ENCODE data around the gene RAB6B.

The RAB6B gene

GRCh38 chr3:133865136-133865855, 30.4 kb downstream of the RAB6B start:
- DNase-seq (ENCODE audit: low read depth), result no peak
- H3K4me3 ChIP-seq (ENCODE audit: low read length), result no peak overlapping the region
- TF ChIP-seq CTCF (IDR thresholded peaks at IDR 0.05; ENCODE audit: insufficient read depth, low read depth, low read length, missing control alignments), result peak; percentile 19

- no peak for TF ChIP-seq CTCF (IDR thresholded peaks at IDR 0.05; ENCODE audit: insufficient read depth, low read depth, low read length, missing control alignments)
- DNase-seq (ENCODE audit: low read depth), result no peak
- H3K4me3 ChIP-seq (ENCODE audit: low read length), result no peak overlapping the region
Observed at GRCh38 chr3:133864616-133865015, 31.1 kb downstream of the RAB6B start.

- H3K4me3 ChIP-seq (ENCODE audit: low read length), result no peak overlapping the region
- DNase-seq (ENCODE audit: low read depth), result no peak
- TF ChIP-seq CTCF (IDR thresholded peaks at IDR 0.05; ENCODE audit: insufficient read depth, low read depth, low read length, missing control alignments), result no peak
Observed at GRCh38 chr3:133863911-133864310, 31.8 kb downstream of the RAB6B start.

GRCh38 chr3:133862161-133862560, 33.5 kb downstream of the RAB6B start:
- DNase-seq (ENCODE audit: low read depth), result no peak
- H3K4me3 ChIP-seq (ENCODE audit: low read length), result no peak overlapping the region
- no peak for TF ChIP-seq CTCF (IDR thresholded peaks at IDR 0.05; ENCODE audit: insufficient read depth, low read depth, low read length, missing control alignments)

- no peak overlapping the region for H3K4me3 ChIP-seq (ENCODE audit: low read length)
- no peak for TF ChIP-seq CTCF (IDR thresholded peaks at IDR 0.05; ENCODE audit: insufficient read depth, low read depth, low read length, missing control alignments)
- no peak for DNase-seq (ENCODE audit: low read depth)
Observed at GRCh38 chr3:133860519-133860918, 35.2 kb downstream of the RAB6B start.

GRCh38 chr3:133859381-133860234, 36.1 kb downstream of the RAB6B start:
- DNase-seq (ENCODE audit: low read depth), result no peak
- no peak for TF ChIP-seq CTCF (IDR thresholded peaks at IDR 0.05; ENCODE audit: insufficient read depth, low read depth, low read length, missing control alignments)
- no peak overlapping the region for H3K4me3 ChIP-seq (ENCODE audit: low read length)
